AG10803 (cell line): ENCODE measurements around the gene PPP2R3A.

Experiments used
- DNase-seq: peaks from one replicate; pipeline ENCODE4 v3.0.0; 2010; ENCODE audit warnings: low read depth
- H3K4me3 ChIP-seq: 2 replicates; pipeline ENCODE4 v1.5.1; 2011; ENCODE audit warnings: mild to moderate bottlenecking, low read length, control low read depth
- TF ChIP-seq, protein P1 (sequence below): conservative IDR thresholded peaks from 2 replicates; pipeline ENCODE4 v1.5.1; 2011; ENCODE audit warnings: mild to moderate bottlenecking, low read length, control low read depth, inconsistent platforms

PPP2R3A gene

GRCh38 chr3:136022529-136023263 lies 57.2 kb downstream of the PPP2R3A start:
- no peak overlapping the region for H3K4me3 ChIP-seq
- no peak for DNase-seq
- TF ChIP-seq, protein P1, sequence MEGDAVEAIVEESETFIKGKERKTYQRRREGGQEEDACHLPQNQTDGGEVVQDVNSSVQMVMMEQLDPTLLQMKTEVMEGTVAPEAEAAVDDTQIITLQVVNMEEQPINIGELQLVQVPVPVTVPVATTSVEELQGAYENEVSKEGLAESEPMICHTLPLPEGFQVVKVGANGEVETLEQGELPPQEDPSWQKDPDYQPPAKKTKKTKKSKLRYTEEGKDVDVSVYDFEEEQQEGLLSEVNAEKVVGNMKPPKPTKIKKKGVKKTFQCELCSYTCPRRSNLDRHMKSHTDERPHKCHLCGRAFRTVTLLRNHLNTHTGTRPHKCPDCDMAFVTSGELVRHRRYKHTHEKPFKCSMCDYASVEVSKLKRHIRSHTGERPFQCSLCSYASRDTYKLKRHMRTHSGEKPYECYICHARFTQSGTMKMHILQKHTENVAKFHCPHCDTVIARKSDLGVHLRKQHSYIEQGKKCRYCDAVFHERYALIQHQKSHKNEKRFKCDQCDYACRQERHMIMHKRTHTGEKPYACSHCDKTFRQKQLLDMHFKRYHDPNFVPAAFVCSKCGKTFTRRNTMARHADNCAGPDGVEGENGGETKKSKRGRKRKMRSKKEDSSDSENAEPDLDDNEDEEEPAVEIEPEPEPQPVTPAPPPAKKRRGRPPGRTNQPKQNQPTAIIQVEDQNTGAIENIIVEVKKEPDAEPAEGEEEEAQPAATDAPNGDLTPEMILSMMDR = no peak

DNA sequence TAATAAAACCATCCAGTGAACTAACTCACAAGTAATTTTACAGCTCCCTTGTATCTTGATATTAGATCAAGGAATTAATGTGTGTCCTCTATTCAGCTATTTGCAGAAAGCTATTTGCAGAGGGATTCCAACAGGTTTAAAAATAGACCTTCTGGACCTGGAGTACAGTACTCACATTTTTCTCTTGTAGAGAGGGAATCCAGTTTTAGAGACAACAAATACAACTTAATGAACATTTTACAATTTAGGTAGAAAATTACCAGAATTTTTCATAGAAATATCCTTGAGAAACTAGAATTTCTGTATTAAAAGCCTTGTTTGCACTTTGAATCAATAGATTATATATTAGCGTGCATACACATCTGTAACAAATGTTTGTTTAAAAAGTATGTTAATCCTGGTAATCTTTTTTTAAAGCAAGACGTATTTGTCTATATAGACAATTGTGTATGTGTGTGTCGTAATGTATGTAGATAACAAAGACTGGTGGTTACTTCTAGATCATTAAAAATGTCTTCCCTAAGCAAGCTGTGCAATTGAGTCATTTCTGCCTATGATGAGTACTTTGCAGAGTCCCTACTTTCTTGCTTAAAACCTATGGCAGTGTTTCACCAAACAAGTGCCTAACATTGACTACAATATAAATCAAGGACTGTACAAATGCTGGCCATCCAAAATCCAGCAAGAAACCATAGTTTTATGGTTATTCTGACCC lies 57.9 kb downstream of the PPP2R3A start:
- no peak for DNase-seq
- no peak overlapping the region for H3K4me3 ChIP-seq
- TF ChIP-seq, protein P1 = no peak

DNA sequence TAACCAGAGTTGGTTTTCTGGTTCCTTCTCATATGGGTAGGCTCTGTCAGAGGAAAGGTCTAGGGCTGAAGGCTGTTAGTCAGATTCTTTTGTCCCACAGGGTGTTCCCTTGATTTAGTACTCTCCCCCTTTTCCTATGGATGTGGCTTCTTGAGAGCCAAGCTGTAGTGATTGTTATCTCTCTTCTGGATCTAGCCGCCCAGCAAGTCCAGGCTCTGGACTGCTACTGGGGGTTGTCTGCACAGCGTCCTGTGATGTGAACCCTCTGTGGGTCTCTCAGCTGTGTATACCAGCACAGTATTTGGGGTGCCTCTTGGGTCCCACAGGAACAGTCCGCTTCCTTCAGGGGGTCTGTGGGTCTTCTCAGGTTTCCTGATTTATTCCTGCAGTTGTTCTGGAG lies 70.8 kb downstream of the PPP2R3A start:
- H3K4me3 ChIP-seq = no peak overlapping the region
- no peak for DNase-seq
- TF ChIP-seq, protein P1 = no peak

- DNase-seq = no peak
- TF ChIP-seq, protein P1 = no peak
- no peak overlapping the region for H3K4me3 ChIP-seq
Measured at GRCh38 chr3:136038668-136039067, 73.1 kb downstream of the PPP2R3A start.

GRCh38 chr3:136042608-136043221 lies 77.2 kb downstream of the PPP2R3A start:
- TF ChIP-seq, protein P1 = peak; percentile 74
- peak; percentile 63 for DNase-seq
- no peak overlapping the region for H3K4me3 ChIP-seq

DNA sequence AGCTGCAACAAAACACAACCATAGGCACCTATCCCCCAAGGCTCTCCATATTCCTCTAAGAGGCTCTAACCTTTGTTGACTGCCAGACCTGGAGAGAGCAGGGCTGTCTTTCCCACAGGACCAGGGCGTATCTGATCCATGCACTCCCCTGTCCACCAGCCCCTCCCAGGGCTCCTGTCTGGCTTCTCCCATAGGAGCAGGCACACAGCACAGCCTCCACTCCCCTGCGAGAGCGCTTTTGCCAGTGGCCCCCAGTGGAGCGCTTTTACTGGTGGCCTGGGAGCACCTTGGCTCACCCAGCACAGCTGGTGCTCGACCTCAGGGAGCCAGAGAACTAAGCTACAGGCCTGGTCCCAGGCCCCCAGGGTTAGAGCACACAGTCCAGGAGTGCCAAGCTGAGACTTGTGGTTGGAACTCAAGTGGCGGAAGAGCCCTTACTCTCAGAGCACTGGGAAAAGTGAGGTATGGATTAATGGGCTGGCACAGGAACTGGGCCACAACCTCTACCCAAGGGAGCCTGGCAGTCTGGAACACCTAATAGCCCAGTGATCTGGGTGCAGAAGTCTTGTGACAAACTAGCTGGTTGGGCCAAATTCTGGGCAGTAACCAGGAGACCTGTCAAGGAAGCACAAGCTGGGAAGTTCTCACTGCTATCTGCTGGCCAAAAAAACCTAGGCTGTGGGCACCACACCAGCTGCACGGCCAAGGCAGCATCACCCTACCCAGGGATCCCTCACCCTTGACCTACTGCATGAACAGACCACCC lies 79.6 kb downstream of the PPP2R3A start:
- TF ChIP-seq, protein P1 = no peak
- H3K4me3 ChIP-seq = no peak overlapping the region
- DNase-seq = no peak
